ENCODE results near the gene SLC35A3.
"Not testable (repeated sequence)": the region's sequence is repeated elsewhere in the genome, so short reads cannot be mapped to it uniquely, and the experiment has no call there.

Gene SLC35A3

GRCh38 chr1:99969729-99970621 lies at the start of gene SLC35A3:
Gene SLC35A3 (plus strand): TSS chr1:99969996. CDS start chr1:99993555, 23,559 bp downstream.
- peak; percentile 86 to 91 for DNase-seq

GRCh38 chr1:99934801-99935200 lies 35.0 kb upstream of the SLC35A3 start:
- no peak for DNase-seq

GRCh38 chr1:99935534-99935933 lies 34.3 kb upstream of the SLC35A3 start:
- DNase-seq, result no peak

GRCh38 chr1:99936071-99936470 lies 33.7 kb upstream of the SLC35A3 start:
- DNase-seq, result no peak

- DNase-seq, result no peak
These were observed 27.1 kb upstream of the SLC35A3 start for GRCh38 chr1:99942723-99943122.

GRCh38 chr1:99943223-99943794 lies 26.5 kb upstream of the SLC35A3 start:
- DNase-seq, result no peak

GRCh38 chr1:99944192-99944591 lies 25.6 kb upstream of the SLC35A3 start:
- no peak for DNase-seq

- no peak for DNase-seq
These were observed 24.6 kb upstream of the SLC35A3 start for GRCh38 chr1:99945174-99945573.

GRCh38 chr1:99950486-99950885 lies 19.3 kb upstream of the SLC35A3 start:
- DNase-seq, result no peak

- DNase-seq, result no peak
These were observed 17.3 kb upstream of the SLC35A3 start for GRCh38 chr1:99952522-99952921.

- DNase-seq, result no peak
These were observed 14.4 kb upstream of the SLC35A3 start for GRCh38 chr1:99955375-99955774.

- no peak for DNase-seq
These were observed 13.0 kb upstream of the SLC35A3 start for GRCh38 chr1:99956755-99957154.

GRCh38 chr1:99957818-99958217 lies 12.0 kb upstream of the SLC35A3 start:
- no peak for DNase-seq

- not testable (repeated sequence) for DNase-seq
These were observed 10.5 kb upstream of the SLC35A3 start for GRCh38 chr1:99959189-99959705.

GRCh38 chr1:99960260-99960659 lies 9.5 kb upstream of the SLC35A3 start:
- DNase-seq, result not testable (repeated sequence)

- no peak for DNase-seq
These were observed 6.6 kb upstream of the SLC35A3 start for GRCh38 chr1:99963041-99963795.

- no peak for DNase-seq
These were observed 5.0 kb upstream of the SLC35A3 start for GRCh38 chr1:99964806-99965205.

- no peak for DNase-seq
These were observed 4.0 kb upstream of the SLC35A3 start for GRCh38 chr1:99965646-99966375.

- no peak for DNase-seq
These were observed 1.6 kb upstream of the SLC35A3 start for GRCh38 chr1:99968214-99968613.

GRCh38 chr1:99969260-99969728 lies 502 bp upstream of the SLC35A3 start:
- no peak for DNase-seq

GRCh38 chr1:99970713-99971255 lies 988 bp downstream of the SLC35A3 start:
- DNase-seq, result no peak

GRCh38 chr1:99972066-99972465 lies 2.3 kb downstream of the SLC35A3 start:
- not testable (repeated sequence) for DNase-seq
